NOMO-1 (cell line): ENCODE results near the gene ZNF329.

Source experiments
- DNase-seq, 2 experiments: peaks; one replicate each; lab custom pipeline; 2025; ENCODE audit not compliant: unreplicated experiment in 2 of 2; lab: John Stamatoyannopoulos, UW

ZNF329 gene

DNA sequence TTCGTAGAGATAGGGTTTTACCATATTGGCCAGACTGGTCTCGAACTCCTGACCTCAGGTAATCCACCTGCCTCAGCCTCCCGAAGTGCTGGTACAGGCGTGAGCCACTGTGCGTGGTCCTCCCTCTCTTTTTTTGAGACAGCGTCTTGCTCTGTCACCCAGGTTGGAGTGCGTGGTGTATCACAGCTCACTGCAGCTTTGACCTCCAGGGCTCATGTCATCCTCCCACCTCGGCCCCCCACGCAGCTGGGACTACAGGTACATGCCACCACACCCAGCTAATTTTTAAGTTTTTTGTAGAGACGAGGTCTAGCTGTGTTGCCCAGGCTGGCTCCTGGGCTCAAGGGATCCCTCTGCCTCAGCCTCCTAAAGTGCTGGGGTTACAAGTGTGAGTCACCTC, 70.8 kb downstream of the ZNF329 start:
- no peak for DNase-seq
